Measurements from ENCODE around the gene HNRNPUL2. TPM values are rescaled to one million over a fixed set of nuclear protein-coding genes. Genes with fewer than 3 reads are reported as not detected.
"Not testable (repeated sequence)": the region's sequence is repeated elsewhere in the genome, so short reads cannot be mapped to it uniquely, and the experiment has no call there.

Gene HNRNPUL2
- total RNA-seq, 1 experiment from 2014 or later = 47.3 TPM

DNA sequence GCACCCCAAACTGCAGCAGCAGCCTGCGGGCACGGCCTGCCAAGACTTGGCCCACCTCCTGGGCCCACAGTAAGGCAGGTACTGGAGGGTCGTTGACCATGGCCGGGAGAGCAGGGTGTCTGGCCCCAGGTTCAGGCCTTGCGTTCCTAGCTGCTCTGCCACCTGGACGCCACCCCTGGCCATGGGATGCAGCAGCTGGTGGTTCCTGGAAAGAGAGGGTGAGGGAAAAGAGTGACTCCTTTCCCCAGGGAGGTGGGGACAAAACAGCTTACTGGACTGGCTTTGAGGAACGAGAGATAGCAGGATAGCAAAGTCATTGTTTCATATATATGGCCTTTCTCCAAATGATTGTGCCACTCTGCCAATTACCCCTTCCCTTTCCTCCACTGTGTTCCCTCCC, 21.8 kb downstream of the HNRNPUL2 start:
- H3K4me3 ChIP-seq (ENCODE audit: low read depth in 2 of 2, low read length in 2 of 2) = peak overlapping the region; percentile 77 to 89
- H3K27ac ChIP-seq (ENCODE audit: low read length) = peak overlapping the region; percentile 89
- DNase-seq (ENCODE audit: low read depth, low spot score) = no peak
- ATAC-seq = no peak
- intact Hi-C loops (cut with micrococcal nuclease; ENCODE audit: unreplicated experiment) = no loop called here
- TF ChIP-seq POLR2AphosphoS5 (IDR thresholded peaks at IDR 0.05; ENCODE audit: low read depth, low read length) = no peak
- ChIA-PET CTCF (interaction anchor here (1.0 kb wide), 1 partner anchor 24 kb away, joined by 3 read pairs; no protein-coding TSS in a partner anchor), POLR2A (interaction anchor here (0.5 to 0.6 kb wide), 2 partner anchors 67 to 95 kb away, joined by 3 to 8 read pairs; no protein-coding TSS in a partner anchor)
- H3K27me3 ChIP-seq (ENCODE audit: control insufficient read depth, insufficient read depth, low read length) = no peaks in the 10 kb centered on the region
- no TSS peak for BruUV-seq (replicated peaks)
- no peaks in the 10 kb centered on the region for H3K9me3 ChIP-seq (ENCODE audit: control insufficient read depth, insufficient read depth, low read depth, low read length)
- peaks cover 23% of the 10 kb centered on the region for H3K4me1 ChIP-seq (ENCODE audit: control insufficient read depth, insufficient read depth, low read length)
- no peaks in the 10 kb centered on the region; the same call in 1 of the 2 replicates for H3K36me3 ChIP-seq (ENCODE audit: control insufficient read depth, insufficient read depth, low read length)
- in situ Hi-C loops (cut with HindIII; ENCODE audit: low pct_unique_long_range_greater_than_20kb, low sequenced_read_pairs) = no loop called here

DNA sequence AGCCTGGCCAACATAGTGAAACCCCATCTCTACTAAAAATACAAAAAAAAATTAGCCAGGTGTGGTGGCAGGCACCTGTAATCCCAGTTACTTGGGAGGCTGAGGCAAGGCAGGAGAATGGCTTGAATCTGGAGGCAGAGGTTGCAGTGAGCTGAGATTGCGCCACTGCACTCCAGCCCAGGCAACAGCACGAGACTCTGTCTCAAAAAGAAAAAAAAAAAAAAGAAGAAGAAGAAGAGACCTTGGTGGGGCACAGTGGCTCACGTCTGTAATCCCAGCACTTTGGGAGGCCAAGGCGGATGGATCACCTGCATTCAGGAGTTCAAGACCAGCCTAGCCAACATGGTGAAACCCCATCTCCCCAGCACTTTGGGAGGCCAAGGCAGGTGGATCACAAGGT, 23.3 kb downstream of the HNRNPUL2 start:
- H3K27ac ChIP-seq (ENCODE audit: low read length); ATAC-seq; in situ Hi-C loops (cut with HindIII; ENCODE audit: low pct_unique_long_range_greater_than_20kb, low sequenced_read_pairs); BruUV-seq (replicated peaks); H3K9me3 ChIP-seq (ENCODE audit: control insufficient read depth, insufficient read depth, low read depth, low read length); H3K4me3 ChIP-seq (ENCODE audit: low read depth in 2 of 2, low read length in 2 of 2); DNase-seq (ENCODE audit: low read depth, low spot score); intact Hi-C loops (cut with micrococcal nuclease; ENCODE audit: unreplicated experiment); H3K36me3 ChIP-seq (ENCODE audit: control insufficient read depth, insufficient read depth, low read length); H3K27me3 ChIP-seq (ENCODE audit: control insufficient read depth, insufficient read depth, low read length): not testable (repeated sequence)
- H3K4me1 ChIP-seq (ENCODE audit: control insufficient read depth, insufficient read depth, low read length) = peaks cover 17% of the 10 kb centered on the region
- POLR2A ChIA-PET = interaction anchor here (0.6 kb wide), 2 partner anchors 20 to 161 kb away, joined by 6 to 13 read pairs; no protein-coding TSS in a partner anchor
- CTCF ChIA-PET = interaction anchor here (0.6 kb wide), 1 partner anchor 44 kb away, joined by 6 read pairs; no protein-coding TSS in a partner anchor

DNA sequence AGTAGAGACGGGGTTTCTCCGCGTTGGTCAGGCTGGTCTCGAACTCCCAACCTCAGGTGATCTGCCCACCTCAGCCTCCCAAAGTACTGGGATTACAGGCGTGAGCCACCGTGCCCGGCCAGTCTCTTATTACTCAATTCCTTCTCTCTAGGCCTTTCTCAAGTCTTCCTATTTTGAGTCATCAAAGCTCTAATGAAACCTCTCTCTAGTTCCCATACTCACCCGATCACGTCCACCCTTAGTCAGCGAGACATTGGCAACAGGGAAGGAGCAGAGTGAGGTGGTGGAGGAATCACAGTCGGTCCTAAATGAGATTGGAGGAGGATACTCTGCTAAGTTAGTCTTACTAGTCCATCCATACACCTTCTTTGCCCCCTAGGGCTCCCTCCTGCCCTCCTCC, 25.0 kb downstream of the HNRNPUL2 start:
- H3K36me3 ChIP-seq (ENCODE audit: control insufficient read depth, insufficient read depth, low read length) = no peaks in the 10 kb centered on the region; the same call in 1 of the 2 replicates
- ATAC-seq = no peak
- BruUV-seq (replicated peaks) = no TSS peak
- TF ChIP-seq POLR2AphosphoS5 (IDR thresholded peaks at IDR 0.05; ENCODE audit: low read depth, low read length) (no peak), TCF7L2 (IDR thresholded peaks at IDR 0.05; ENCODE audit: low read depth, low read length) (no peak), SIN3A (IDR thresholded peaks at IDR 0.05; ENCODE audit: borderline replicate concordance, insufficient read depth, low read depth, low read length) (no peak)
- TF ChIP-seq, protein P1, sequence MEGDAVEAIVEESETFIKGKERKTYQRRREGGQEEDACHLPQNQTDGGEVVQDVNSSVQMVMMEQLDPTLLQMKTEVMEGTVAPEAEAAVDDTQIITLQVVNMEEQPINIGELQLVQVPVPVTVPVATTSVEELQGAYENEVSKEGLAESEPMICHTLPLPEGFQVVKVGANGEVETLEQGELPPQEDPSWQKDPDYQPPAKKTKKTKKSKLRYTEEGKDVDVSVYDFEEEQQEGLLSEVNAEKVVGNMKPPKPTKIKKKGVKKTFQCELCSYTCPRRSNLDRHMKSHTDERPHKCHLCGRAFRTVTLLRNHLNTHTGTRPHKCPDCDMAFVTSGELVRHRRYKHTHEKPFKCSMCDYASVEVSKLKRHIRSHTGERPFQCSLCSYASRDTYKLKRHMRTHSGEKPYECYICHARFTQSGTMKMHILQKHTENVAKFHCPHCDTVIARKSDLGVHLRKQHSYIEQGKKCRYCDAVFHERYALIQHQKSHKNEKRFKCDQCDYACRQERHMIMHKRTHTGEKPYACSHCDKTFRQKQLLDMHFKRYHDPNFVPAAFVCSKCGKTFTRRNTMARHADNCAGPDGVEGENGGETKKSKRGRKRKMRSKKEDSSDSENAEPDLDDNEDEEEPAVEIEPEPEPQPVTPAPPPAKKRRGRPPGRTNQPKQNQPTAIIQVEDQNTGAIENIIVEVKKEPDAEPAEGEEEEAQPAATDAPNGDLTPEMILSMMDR (IDR thresholded peaks at IDR 0.05) = no peak
- TF ChIP-seq, protein P2, sequence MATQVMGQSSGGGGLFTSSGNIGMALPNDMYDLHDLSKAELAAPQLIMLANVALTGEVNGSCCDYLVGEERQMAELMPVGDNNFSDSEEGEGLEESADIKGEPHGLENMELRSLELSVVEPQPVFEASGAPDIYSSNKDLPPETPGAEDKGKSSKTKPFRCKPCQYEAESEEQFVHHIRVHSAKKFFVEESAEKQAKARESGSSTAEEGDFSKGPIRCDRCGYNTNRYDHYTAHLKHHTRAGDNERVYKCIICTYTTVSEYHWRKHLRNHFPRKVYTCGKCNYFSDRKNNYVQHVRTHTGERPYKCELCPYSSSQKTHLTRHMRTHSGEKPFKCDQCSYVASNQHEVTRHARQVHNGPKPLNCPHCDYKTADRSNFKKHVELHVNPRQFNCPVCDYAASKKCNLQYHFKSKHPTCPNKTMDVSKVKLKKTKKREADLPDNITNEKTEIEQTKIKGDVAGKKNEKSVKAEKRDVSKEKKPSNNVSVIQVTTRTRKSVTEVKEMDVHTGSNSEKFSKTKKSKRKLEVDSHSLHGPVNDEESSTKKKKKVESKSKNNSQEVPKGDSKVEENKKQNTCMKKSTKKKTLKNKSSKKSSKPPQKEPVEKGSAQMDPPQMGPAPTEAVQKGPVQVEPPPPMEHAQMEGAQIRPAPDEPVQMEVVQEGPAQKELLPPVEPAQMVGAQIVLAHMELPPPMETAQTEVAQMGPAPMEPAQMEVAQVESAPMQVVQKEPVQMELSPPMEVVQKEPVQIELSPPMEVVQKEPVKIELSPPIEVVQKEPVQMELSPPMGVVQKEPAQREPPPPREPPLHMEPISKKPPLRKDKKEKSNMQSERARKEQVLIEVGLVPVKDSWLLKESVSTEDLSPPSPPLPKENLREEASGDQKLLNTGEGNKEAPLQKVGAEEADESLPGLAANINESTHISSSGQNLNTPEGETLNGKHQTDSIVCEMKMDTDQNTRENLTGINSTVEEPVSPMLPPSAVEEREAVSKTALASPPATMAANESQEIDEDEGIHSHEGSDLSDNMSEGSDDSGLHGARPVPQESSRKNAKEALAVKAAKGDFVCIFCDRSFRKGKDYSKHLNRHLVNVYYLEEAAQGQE (IDR thresholded peaks at IDR 0.05; ENCODE audit: insufficient read depth in 1 of 2, low read depth in 2 of 2, low read length in 1 of 2) = no peak
- H3K27ac ChIP-seq (ENCODE audit: low read length) = no peak overlapping the region
- H3K4me1 ChIP-seq (ENCODE audit: control insufficient read depth, insufficient read depth, low read length) = peaks cover 15% of the 10 kb centered on the region
- in situ Hi-C loops (cut with HindIII; ENCODE audit: low pct_unique_long_range_greater_than_20kb, low sequenced_read_pairs) = no loop called here
- H3K4me3 ChIP-seq (ENCODE audit: low read depth in 2 of 2, low read length in 2 of 2) = no peak overlapping the region
- DNase-seq (ENCODE audit: low read depth, low spot score) = no peak
- H3K9me3 ChIP-seq (ENCODE audit: control insufficient read depth, insufficient read depth, low read depth, low read length) = no peaks in the 10 kb centered on the region
- intact Hi-C loops (cut with micrococcal nuclease; ENCODE audit: unreplicated experiment) = no loop called here
- POLR2A ChIA-PET = interaction anchor here (0.5 to 1.0 kb wide), 2 partner anchors 52 to 103 kb away, joined by 3 read pairs; partner anchors contain the start of gene ZBTB3
- CTCF ChIA-PET = no interaction called here
- no peaks in the 10 kb centered on the region for H3K27me3 ChIP-seq (ENCODE audit: control insufficient read depth, insufficient read depth, low read length)
